GM21528 (cell line): ENCODE results near the gene KIF5A.
A peak's percentile ranks its signal among the peaks of the same experiment; 100 is the strongest.

ENCODE experiments used
- ATAC-seq: cut with Tn5 transposase; IDR thresholded peaks from one replicate; pipeline ENCODE4 v1.9.1; 2021; ENCODE audit warnings: mild to moderate bottlenecking, moderate library complexity; ENCODE audit not compliant: unreplicated experiment, low FRiP score

KIF5A gene

DNA sequence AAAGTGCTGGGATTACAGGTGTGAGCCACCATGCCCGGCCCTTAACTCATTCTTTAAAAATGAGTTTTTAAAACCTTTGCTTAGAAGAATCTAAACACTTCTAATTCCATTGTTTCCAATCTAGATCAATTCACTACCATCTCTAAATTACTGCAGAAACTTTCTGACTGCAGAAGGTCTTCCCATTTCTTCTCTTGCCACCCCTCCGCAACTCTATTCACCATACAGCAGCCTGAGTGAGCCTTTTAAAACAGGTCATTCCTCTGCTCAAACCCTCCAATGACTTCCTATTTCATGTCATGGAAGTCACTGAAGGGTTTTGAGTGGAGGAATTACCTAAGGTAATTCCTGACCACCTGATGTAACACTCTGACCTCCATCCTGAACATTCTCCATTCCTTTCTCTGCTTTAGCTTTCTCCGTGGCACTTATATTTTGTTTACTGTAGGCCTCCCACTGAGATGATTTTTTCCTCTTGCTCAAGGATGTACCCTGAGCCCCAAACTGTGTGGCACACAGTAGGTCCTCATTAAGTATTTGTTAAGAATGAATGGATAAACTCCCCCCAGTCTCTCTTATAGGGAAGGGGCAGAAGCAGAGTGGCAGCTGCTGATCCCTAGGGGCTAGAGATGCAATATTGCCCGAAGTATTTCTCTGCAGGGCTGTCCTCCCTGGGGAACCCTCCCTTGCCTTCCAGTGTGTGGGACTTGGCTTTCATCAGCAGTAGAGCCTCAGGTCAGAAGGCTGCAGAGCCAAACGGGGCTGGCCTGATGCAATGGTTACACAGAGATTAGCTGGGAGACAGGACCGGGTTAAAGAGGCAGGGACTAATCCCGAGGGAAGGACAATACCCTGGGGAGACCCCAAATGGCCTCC is 30.7 kb upstream of the KIF5A start:
- no peak for ATAC-seq

GRCh38 chr12:57519796-57520052 is 30.1 kb upstream of the KIF5A start:
- ATAC-seq, result no peak

DNA sequence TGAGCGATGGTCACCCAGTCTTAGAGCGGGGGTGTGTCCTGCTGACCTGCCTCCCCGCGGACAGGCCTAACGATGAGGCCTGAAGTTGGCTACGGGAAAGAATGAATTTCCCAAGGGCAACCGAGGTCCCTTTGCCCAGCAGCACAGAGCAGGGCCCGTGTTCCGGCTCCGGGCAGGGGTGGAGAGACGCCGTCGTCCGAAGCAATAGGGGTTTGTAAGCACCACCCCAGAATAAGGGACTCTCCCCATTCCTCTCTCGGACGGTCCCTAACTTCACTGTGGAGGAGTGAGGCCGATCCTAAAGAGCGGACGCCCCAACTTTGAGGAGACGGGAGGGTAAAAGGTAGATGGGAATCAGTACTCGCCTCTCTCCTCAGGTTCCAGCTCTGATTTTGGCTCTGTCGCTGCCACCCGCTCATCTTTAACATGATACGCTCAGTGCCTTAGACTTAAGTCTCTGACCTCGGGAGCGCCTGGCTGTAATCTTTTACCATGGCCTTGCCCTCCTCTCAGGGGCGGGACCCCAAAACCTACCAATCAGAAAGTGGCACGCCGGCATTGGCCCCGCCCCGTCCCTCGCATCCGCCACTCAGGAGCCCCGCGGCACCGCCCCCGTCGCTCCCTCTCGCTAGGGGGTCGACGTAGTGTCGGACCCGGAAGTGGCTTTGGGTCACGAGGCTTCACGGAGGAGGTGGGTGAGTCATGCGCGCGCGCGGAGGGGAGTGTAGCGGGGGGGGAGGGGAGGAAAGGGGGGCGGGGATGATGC is 29.6 kb upstream of the KIF5A start, which contains the start of gene DDIT3:
TSS of gene DDIT3 (minus strand) at position 462 of the 766 bp plus-strand sequence. CDS start 3,108 bp downstream, outside the sequence.
- peak; percentile 52 for ATAC-seq

DNA sequence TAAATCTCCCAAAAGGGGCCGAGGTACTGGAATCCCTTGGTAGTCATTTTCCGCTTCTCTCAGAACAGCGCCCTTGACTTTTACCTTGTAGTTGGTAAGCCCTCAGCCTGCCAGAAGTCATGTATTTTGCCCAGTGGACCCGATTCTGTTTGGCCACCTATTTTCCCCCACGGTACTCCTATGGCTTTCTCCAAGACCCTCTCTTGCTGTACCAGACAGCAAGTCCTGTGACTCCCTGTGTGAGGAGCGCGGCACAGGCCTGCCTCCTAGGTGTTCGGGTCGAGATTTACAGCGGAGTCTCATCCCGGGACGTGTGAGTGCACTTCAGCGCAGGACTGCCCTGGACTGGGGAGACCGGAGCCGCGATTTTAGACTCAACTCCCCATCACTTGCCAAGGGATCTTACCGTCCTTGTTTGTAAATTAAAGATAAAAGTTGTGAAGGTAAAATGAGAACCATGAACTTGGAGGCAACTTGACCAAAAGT is 28.3 kb upstream of the KIF5A start:
- no peak for ATAC-seq

GRCh38 chr12:57522011-57522886 is 27.6 kb upstream of the KIF5A start, which contains the start of gene MBD6:
Gene MBD6, plus strand, starts transcription at chr12:57522824. Its CDS starts 1,480 bp downstream, at chr12:57524304.
- ATAC-seq, result peak; percentile 37

DNA sequence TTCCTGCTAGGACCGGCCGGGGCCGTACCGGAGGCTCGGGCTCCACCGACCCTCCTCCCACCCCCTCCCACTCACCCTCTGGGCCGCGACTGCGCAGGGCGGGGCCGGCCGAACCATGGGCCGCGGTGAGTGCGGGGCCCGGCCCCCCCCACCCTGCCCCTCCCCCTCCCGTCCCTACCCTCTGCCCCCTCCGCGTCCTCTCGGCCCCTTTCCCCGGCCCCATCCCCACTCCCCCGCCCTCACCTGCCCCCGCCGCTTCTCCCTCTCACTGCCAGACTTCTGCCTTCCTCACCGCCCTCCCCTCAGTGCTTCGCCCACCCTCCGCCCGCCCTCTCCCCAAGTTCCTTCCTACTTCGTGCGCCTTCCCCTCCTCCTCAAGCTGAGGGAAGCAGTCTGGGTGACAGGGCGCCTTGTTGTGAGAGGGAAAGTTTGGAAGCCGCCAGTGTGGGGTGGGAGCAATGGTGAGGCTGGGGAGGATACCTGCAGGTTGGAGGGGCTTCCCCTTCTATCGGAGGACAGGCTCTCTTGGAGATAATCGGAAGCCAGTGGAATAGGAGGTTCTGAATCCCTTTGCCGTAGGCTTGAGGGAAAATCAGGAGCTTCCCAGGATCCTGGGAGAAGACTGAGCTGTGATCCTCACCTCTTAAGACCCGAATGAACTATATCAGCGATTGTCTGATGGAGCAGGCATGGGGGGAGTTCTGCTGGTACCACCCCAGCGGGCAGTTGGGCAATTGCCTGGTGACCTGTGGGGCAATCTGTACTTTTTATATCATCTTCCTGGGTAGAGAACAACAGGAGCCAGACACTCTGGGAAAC is 26.7 kb upstream of the KIF5A start:
- no peak for ATAC-seq

DNA sequence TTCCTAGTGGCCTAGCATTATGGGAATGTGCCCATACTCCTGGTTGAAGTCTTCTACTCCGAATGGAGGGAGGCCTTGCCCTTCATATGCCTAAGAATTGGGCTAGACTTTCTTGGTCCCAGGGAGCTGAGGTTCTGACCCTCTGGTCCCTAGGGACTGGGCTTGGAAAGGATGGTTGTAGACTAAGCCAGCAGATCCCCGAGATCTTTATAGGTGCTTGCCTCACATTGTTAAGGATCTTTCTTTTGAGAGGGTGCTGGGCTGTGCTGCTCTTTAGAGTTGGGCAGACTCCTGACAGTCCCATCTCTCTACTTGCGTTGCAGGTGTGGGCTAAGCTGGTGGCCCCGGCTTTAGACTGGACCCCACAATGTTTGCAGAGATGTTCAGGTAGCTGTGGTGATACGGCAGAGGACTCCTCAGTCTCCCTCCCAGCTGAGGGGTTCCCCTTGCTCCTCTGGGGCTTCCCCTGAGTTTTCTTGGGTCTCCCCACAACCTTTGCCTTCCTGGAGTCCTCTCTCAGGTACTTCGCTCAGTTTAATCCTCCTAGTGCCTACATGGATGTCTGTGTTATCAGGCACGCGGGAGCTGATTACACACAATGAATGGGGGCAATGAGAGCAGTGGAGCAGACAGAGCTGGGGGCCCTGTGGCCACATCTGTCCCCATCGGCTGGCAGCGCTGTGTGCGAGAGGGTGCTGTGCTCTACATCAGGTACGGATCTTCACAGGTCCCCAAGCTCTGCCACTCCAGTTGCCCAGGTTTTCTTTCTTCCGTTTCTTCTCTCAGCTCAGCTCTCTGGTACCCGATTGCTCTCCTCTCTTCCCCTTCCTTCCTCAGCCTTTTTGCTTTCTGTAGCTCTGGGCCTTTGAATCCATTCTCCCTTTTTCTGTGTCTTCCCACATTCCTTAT is 25.9 kb upstream of the KIF5A start:
- no peak for ATAC-seq

- no peak for ATAC-seq
These were observed 24.8 kb upstream of the KIF5A start for GRCh38 chr12:57524814-57525614.

DNA sequence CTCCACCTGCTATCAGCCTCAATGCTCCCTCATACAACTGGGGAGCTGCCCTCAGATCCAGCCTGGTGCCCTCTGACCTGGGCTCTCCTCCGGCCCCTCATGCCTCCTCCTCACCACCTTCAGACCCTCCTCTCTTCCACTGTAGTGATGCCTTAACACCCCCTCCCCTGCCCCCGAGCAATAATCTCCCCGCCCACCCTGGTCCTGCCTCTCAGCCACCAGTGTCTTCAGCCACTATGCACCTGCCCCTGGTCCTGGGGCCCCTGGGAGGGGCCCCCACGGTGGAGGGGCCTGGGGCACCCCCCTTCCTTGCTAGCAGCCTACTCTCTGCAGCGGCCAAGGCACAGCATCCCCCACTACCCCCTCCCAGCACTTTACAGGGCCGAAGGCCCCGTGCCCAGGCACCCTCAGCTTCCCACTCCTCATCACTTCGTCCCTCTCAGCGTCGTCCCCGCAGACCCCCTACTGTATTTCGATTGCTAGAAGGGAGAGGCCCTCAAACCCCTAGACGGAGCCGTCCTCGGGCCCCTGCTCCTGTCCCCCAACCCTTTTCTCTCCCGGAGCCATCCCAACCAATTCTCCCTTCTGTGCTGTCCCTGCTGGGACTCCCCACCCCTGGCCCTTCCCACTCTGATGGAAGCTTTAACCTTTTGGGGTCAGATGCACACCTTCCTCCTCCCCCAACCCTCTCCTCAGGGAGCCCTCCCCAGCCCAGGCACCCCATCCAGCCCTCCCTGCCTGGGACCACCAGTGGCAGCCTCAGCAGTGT is 24.0 kb upstream of the KIF5A start:
- ATAC-seq, result no peak

- no peak for ATAC-seq
These were observed 23.2 kb upstream of the KIF5A start for GRCh38 chr12:57526477-57527126.

DNA sequence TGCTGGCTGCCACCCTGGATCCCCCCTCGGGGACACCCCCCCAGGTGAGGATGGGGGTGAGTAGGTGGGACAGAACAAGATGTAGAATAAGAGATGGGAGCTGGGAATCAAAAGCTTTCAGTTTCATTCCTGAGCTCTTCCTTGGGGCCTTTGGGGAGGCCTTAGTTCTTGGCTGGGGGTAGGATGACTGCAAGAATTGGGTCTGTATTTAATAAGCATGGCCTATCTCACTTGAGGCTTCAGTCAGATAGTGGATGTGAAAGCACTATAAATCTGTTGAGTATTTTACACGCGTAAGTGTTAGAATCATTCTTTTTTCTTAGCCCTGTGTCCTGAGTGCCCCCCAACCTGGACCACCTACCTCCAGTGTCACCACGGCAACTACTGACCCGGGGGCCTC is 22.7 kb upstream of the KIF5A start:
- no peak for ATAC-seq

GRCh38 chr12:57528176-57528575 is 21.7 kb upstream of the KIF5A start:
- ATAC-seq, result no peak

GRCh38 chr12:57528831-57529555 is 20.9 kb upstream of the KIF5A start:
- no peak for ATAC-seq

DNA sequence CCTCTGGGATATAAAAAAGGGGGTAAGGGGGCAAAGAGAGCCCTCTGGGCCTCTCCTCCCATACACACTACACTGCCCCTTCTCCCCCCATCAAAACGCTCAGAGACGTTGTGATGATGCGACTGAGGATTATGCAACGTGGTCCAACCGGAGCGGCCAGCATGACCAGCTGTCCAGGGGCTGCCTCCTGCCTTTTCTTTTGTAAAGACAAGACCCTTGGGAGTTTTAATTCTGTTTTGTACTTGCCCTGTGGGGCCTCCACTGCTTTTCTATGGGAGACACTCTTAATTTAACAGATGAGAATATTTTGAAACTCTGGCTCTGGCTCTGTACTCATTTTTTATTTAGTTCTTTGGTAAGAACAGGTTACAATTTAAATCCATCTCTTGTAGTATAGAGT is 20.0 kb upstream of the KIF5A start:
- ATAC-seq, result no peak

GRCh38 chr12:57530396-57531142 is 19.3 kb upstream of the KIF5A start:
- no peak for ATAC-seq
